HepG2 (cell line): ENCODE results near the gene SLC20A1. TPM values are rescaled to one million over a fixed set of nuclear protein-coding genes. Genes with fewer than 3 reads are reported as not detected.
A peak's percentile ranks its signal among the peaks of the same experiment; 100 is the strongest.

ENCODE experiments used
- DPF2 ChIP-seq: sonication (generic); formaldehyde crosslinking; IDR thresholded peaks from 2 replicates; pipeline ENCODE4 v1.4.0; 2020; ENCODE audit warnings: mild to moderate bottlenecking, low read depth, missing genetic modification reagents, borderline replicate concordance
- FOXA3 ChIP-seq: IDR thresholded peaks from 2 replicates; pipeline ENCODE4 v1.6.1; 2016; ENCODE audit warnings: missing genetic modification reagents, missing compliant biosample characterization
- GZF1 ChIP-seq: sonication (generic); formaldehyde crosslinking; IDR thresholded peaks from 2 replicates; pipeline ENCODE4 v1.5.1; 2020; ENCODE audit warnings: mild to moderate bottlenecking, missing genetic modification reagents
- MBD4 ChIP-seq: IDR thresholded peaks from 2 replicates; pipeline ENCODE4 v1.6.1; 2012; ENCODE audit warnings: low read length, inconsistent platforms, borderline replicate concordance
- POLR2G ChIP-seq: fragments of 200-400 bp; formaldehyde crosslinking; IDR thresholded peaks from 2 replicates; pipeline ENCODE4 v1.6.1; 2018; ENCODE audit warnings: mild to moderate bottlenecking, low read depth, low read length, moderate library complexity
- PRPF4 ChIP-seq: fragments of 200-400 bp; formaldehyde crosslinking; IDR thresholded peaks from 2 replicates; pipeline ENCODE4 v1.6.1; 2016; ENCODE audit warnings: low read length, low read depth; ENCODE audit not compliant: poor library complexity, severe bottlenecking
- SRSF9 ChIP-seq: fragments of 200-400 bp; formaldehyde crosslinking; IDR thresholded peaks from 2 replicates; pipeline ENCODE4 v1.6.1; 2018; ENCODE audit warnings: borderline replicate concordance, mild to moderate bottlenecking, low read depth, low read length; ENCODE audit not compliant: insufficient read depth, poor library complexity, severe bottlenecking
- STAT5B ChIP-seq: sonication (generic); formaldehyde crosslinking; IDR thresholded peaks from 2 replicates; pipeline ENCODE4 v1.4.0; 2020; ENCODE audit warnings: missing genetic modification reagents
- YY1 ChIP-seq: IDR thresholded peaks from 2 replicates; pipeline ENCODE4 v1.6.1; 2011; ENCODE audit warnings: low read length, low read depth, moderate library complexity, mild to moderate bottlenecking; ENCODE audit not compliant: insufficient read depth, insufficient replicate concordance
- ZBTB7B ChIP-seq: sonication (generic); formaldehyde crosslinking; IDR thresholded peaks from 2 replicates; pipeline ENCODE4 v1.4.0; 2020; ENCODE audit warnings: missing genetic modification reagents
- ZMYM2 ChIP-seq: sonication (generic); formaldehyde crosslinking; IDR thresholded peaks from 2 replicates; pipeline ENCODE4 v1.8.0; 2022; ENCODE audit warnings: mild to moderate bottlenecking, missing genetic modification reagents
- ZNF17 ChIP-seq: sonication (generic); formaldehyde crosslinking; IDR thresholded peaks from 2 replicates; pipeline ENCODE4 v1.5.0; 2020; ENCODE audit warnings: mild to moderate bottlenecking, missing genetic modification reagents
- ZNF263 ChIP-seq: sonication (generic); formaldehyde crosslinking; IDR thresholded peaks from 2 replicates; pipeline ENCODE4 v1.4.0; 2020; ENCODE audit warnings: missing genetic modification reagents
- ZNF264 ChIP-seq: sonication (generic); formaldehyde crosslinking; IDR thresholded peaks from 2 replicates; pipeline ENCODE4 v1.4.0; 2020; ENCODE audit warnings: missing genetic modification reagents
- ZNF333 ChIP-seq: sonication (generic); formaldehyde crosslinking; IDR thresholded peaks from 2 replicates; pipeline ENCODE4 v1.4.0; 2020; ENCODE audit warnings: mild to moderate bottlenecking, missing genetic modification reagents, borderline replicate concordance
- ZNF468 ChIP-seq: sonication (generic); formaldehyde crosslinking; IDR thresholded peaks from 2 replicates; pipeline ENCODE4 v1.8.0; 2022; ENCODE audit warnings: mild to moderate bottlenecking, moderate library complexity, missing genetic modification reagents
- ZNF496 ChIP-seq: sonication (generic); formaldehyde crosslinking; IDR thresholded peaks from 2 replicates; pipeline ENCODE4 v1.8.1; 2023; ENCODE audit warnings: mild to moderate bottlenecking, moderate library complexity, missing genetic modification reagents; ENCODE audit not compliant: insufficient replicate concordance
- ZNF607 ChIP-seq: sonication (generic); formaldehyde crosslinking; IDR thresholded peaks from 2 replicates; pipeline ENCODE4 v1.5.1; 2020; ENCODE audit warnings: missing genetic modification reagents, mild to moderate bottlenecking, borderline replicate concordance
- ZNF879 ChIP-seq: sonication (generic); formaldehyde crosslinking; IDR thresholded peaks from 2 replicates; pipeline ENCODE4 v1.8.1; 2023; ENCODE audit warnings: missing genetic modification reagents
- polyA plus RNA-seq, 8 experiments: library from polyadenylated mRNA; depleted of rRNA in 3 of 8; stranded (reverse) in 7 of 8; unstranded in 1 of 8; fragments of >200 nt; fragmentation: Illumina TruSeq in 4 of 8; extraction: Trizol in 4 of 8; gene quantifications; 2 replicates each; pipeline versions ENCODE4 v1.2.1 to v1.2.3, GENCODE V29; 2011 to 2016; ENCODE audit warnings: low read depth in 4 of 8, missing spikeins in 1 of 8, mixed read lengths in 1 of 8; ENCODE audit not compliant: insufficient read depth in 1 of 8
- total RNA-seq, 5 experiments: library from RNA; depleted of rRNA; stranded (reverse); fragments of >200 nt; fragmentation: Illumina TruSeq; extraction: Trizol; gene quantifications; 2 replicates each; pipeline ENCODE4 v1.2.3, GENCODE V29; 2016; ENCODE audit warnings: low read depth in 1 of 5
- TF ChIP-seq, protein P1 (sequence below): IDR thresholded peaks from 2 replicates; pipeline ENCODE4 v1.6.1; 2016; ENCODE audit warnings: missing compliant biosample characterization, missing genetic modification reagents, borderline replicate concordance
- TF ChIP-seq, protein P2 (sequence below): sonication (generic); formaldehyde crosslinking; IDR thresholded peaks from 2 replicates; pipeline ENCODE4 v1.4.0; 2020; ENCODE audit warnings: mild to moderate bottlenecking, missing genetic modification reagents
- TF ChIP-seq, protein P3 (sequence below): sonication (generic); formaldehyde crosslinking; IDR thresholded peaks from 2 replicates; pipeline ENCODE4 v1.4.0; 2020; ENCODE audit warnings: missing genetic modification reagents, mild to moderate bottlenecking, borderline replicate concordance
- TF ChIP-seq, protein P4 (sequence below): sonication (generic); formaldehyde crosslinking; IDR thresholded peaks from 2 replicates; pipeline ENCODE4 v1.8.0; 2022; ENCODE audit warnings: low read depth, missing genetic modification reagents

Gene SLC20A1
- total and polyA plus RNA-seq, 2 of the 13 experiments (the other 11 are each of a cell fraction or from before 2014, with no cell fraction given): 54.0 to 85.9 TPM

DNA sequence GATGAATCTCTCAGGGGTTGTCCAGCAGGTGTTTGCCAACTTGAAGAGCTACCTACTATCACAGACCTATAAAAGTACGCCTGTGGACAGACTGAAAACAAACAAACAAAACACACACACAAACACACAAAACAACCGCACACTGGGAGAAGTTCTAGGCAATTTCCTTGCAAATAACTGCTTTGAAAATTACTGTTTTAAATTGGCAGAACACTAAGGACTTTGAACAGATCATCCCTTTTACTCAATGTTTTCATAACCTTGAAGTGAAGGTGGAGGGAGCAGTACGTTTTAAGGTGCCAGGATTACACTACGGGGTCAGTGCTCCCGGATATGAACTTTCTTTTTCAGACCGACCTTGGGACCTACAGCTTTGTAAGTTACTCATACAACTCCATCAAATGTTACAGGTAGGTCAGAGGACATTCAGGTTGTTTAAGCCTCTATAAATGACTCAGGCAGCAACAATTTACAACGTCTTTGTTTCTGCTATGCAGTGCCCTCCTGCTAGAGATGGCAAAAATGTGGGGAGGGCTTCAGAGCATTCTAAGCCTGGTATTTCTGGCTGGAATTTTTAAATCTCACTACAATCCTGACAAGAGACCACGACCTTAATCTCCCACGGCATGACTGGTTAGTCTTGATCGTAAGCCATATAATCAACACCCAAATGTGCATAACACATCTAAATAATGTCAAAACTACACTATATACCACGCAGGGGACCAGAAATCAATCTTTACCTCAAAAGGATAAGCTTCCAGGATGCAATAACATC lies 1.4 kb upstream of the SLC20A1 start (continued):
- TF ChIP-seq ZNF468 (CRISPR knock-in tag) (no peak), YY1 (no peak), ZNF263 (CRISPR knock-in tag) (peak; percentile 70; the same call in 1 of the 2 replicates), MBD4 (peak; percentile 51; the same call in 1 of the 2 replicates), ZNF607 (CRISPR knock-in tag) (no peak), PRPF4 (no peak), ZNF879 (CRISPR knock-in tag) (no peak), ZBTB7B (peak; percentile 57; the same call in 1 of the 2 replicates), GZF1 (CRISPR knock-in tag) (no peak), POLR2G (peak; percentile 44; the same call in 1 of the 2 replicates), ZNF264 (CRISPR knock-in tag) (peak; percentile 46; the same call in 1 of the 2 replicates), DPF2 (CRISPR knock-in tag) (peak; percentile 77), ZMYM2 (CRISPR knock-in tag) (peak; percentile 59; the same call in 1 of the 2 replicates), ZNF17 (CRISPR knock-in tag) (0 out of 2 replicates have a peak, but pooled peaks have one; percentile 6), STAT5B (CRISPR knock-in tag) (no peak), ZNF496 (CRISPR knock-in tag) (no peak), FOXA3 (CRISPR knock-in tag) (peak; percentile 89), SRSF9 (no peak), ZNF333 (CRISPR knock-in tag) (no peak)
- TF ChIP-seq, protein P1, sequence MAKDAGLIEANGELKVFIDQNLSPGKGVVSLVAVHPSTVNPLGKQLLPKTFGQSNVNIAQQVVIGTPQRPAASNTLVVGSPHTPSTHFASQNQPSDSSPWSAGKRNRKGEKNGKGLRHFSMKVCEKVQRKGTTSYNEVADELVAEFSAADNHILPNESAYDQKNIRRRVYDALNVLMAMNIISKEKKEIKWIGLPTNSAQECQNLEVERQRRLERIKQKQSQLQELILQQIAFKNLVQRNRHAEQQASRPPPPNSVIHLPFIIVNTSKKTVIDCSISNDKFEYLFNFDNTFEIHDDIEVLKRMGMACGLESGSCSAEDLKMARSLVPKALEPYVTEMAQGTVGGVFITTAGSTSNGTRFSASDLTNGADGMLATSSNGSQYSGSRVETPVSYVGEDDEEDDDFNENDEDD (CRISPR knock-in tag): no peak
- TF ChIP-seq, protein P2, sequence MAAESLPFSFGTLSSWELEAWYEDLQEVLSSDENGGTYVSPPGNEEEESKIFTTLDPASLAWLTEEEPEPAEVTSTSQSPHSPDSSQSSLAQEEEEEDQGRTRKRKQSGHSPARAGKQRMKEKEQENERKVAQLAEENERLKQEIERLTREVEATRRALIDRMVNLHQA (CRISPR knock-in tag): no peak
- TF ChIP-seq, protein P3, sequence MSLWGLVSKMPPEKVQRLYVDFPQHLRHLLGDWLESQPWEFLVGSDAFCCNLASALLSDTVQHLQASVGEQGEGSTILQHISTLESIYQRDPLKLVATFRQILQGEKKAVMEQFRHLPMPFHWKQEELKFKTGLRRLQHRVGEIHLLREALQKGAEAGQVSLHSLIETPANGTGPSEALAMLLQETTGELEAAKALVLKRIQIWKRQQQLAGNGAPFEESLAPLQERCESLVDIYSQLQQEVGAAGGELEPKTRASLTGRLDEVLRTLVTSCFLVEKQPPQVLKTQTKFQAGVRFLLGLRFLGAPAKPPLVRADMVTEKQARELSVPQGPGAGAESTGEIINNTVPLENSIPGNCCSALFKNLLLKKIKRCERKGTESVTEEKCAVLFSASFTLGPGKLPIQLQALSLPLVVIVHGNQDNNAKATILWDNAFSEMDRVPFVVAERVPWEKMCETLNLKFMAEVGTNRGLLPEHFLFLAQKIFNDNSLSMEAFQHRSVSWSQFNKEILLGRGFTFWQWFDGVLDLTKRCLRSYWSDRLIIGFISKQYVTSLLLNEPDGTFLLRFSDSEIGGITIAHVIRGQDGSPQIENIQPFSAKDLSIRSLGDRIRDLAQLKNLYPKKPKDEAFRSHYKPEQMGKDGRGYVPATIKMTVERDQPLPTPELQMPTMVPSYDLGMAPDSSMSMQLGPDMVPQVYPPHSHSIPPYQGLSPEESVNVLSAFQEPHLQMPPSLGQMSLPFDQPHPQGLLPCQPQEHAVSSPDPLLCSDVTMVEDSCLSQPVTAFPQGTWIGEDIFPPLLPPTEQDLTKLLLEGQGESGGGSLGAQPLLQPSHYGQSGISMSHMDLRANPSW (CRISPR knock-in tag): peak; percentile 88; the same call in 1 of the 2 replicates
- TF ChIP-seq, protein P4, sequence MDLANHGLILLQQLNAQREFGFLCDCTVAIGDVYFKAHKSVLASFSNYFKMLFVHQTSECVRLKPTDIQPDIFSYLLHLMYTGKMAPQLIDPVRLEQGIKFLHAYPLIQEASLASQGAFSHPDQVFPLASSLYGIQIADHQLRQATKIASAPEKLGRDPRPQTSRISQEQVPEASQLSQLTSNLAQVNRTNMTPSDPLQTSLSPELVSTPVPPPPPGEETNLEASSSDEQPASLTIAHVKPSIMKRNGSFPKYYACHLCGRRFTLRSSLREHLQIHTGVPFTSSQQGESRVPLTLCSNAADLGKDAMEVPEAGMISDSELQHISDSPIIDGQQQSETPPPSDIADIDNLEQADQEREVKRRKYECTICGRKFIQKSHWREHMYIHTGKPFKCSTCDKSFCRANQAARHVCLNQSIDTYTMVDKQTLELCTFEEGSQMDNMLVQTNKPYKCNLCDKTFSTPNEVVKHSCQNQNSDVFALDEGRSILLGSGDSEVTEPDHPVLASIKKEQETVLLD (CRISPR knock-in tag): no peak
